ENCODE data around the gene KIAA1549. TPM values are rescaled to one million over a fixed set of nuclear protein-coding genes. Genes with fewer than 3 reads are reported as not detected.
A peak's percentile ranks its signal among the peaks of the same experiment; 100 is the strongest.

KIAA1549 gene
- total and polyA plus RNA-seq, 11 donors: 0.91 to 4.8 (median 2.0) TPM

- H3K4me3 ChIP-seq: no peak overlapping the region
- 81 to 85% (median 83%) methylated on average over 9 of the region's 9 CpGs for WGBS, 4 donors
- no peaks in the 10 kb centered on the region for H3K27me3 ChIP-seq
- no peaks in the 10 kb centered on the region for H3K9me3 ChIP-seq
- ATAC-seq (no peak), DNase-seq (no peak)
- intact Hi-C loops (cut with DNase I): loop anchor here in 9 of 10 donors (1.0 to 10.0 kb wide), 6 partner anchors 12 to 190 kb away; partner anchors contain the start of gene KIAA1549 (in 8 of the 9)
- no peak for TF ChIP-seq CTCF (IDR thresholded peaks at IDR 0.05)
- no peak for TF ChIP-seq POLR2A (IDR thresholded peaks at IDR 0.05)
- H3K27ac ChIP-seq: no peak overlapping the region
- H3K36me3 ChIP-seq: no peaks in the 10 kb centered on the region
- H3K4me1 ChIP-seq: peaks cover 0 to 9% (median 0%) of the 10 kb centered on the region in 12 donors
Observed at GRCh38 chr7:138887085-138887710, 94.0 kb downstream of the KIAA1549 start.

GRCh38 chr7:138886501-138886917 lies 94.7 kb downstream of the KIAA1549 start:
- Histone ChIP-seq H3K9me3 (no peaks in the 10 kb centered on the region), H3K27me3 (no peaks in the 10 kb centered on the region), H3K4me3 (no peak overlapping the region), H3K4me1 (peaks cover 0 to 10% (median under 1%) of the 10 kb centered on the region in 12 donors), H3K27ac (no peak overlapping the region), H3K36me3 (no peaks in the 10 kb centered on the region)
- DNase-seq: peak in 1 of 5 donors; percentile 26
- TF ChIP-seq POLR2A (IDR thresholded peaks at IDR 0.05) (no peak), CTCF (IDR thresholded peaks at IDR 0.05) (peak; percentile 56 to 74 (median 64))
- intact Hi-C loops (cut with DNase I): loop anchor here in 9 of 10 donors (2.0 to 10.0 kb wide), 5 partner anchors 94 to 191 kb away; partner anchors contain the start of gene KIAA1549 (in 8 of the 9)
- ATAC-seq: peak in 2 of 4 donors; percentile 28 to 47
- 39 to 60% (median 52%) methylated on average over 4 of the region's 4 CpGs for WGBS, 4 donors

- ATAC-seq: no peak
- peaks cover 0 to 15% (median 10%) of the 10 kb centered on the region in 12 donors for H3K4me1 ChIP-seq
- no peak overlapping the region for H3K27ac ChIP-seq
- no peaks in the 10 kb centered on the region for H3K27me3 ChIP-seq
- WGBS, 4 donors: 91 to 94% (median 93%) methylated on average over 13 of the region's 13 CpGs
- intact Hi-C loops (cut with DNase I): loop anchor here in 9 of 10 donors (2.0 to 10.0 kb wide), 5 partner anchors 95 to 192 kb away; partner anchors contain the start of gene KIAA1549 (in 8 of the 9)
- TF ChIP-seq CTCF (IDR thresholded peaks at IDR 0.05): no peak
- TF ChIP-seq POLR2A (IDR thresholded peaks at IDR 0.05): no peak
- no peak overlapping the region for H3K4me3 ChIP-seq
- DNase-seq: no peak
- H3K36me3 ChIP-seq: no peaks in the 10 kb centered on the region
- H3K9me3 ChIP-seq: no peaks in the 10 kb centered on the region
Observed at GRCh38 chr7:138885383-138886147, 95.6 kb downstream of the KIAA1549 start.

GRCh38 chr7:138882249-138882648 lies 98.9 kb downstream of the KIAA1549 start:
- H3K36me3 ChIP-seq: peaks cover 0 to 5% (median 0%) of the 10 kb centered on the region in 9 donors
- no peak overlapping the region for H3K27ac ChIP-seq
- H3K4me3 ChIP-seq: no peak overlapping the region
- no peaks in the 10 kb centered on the region for H3K27me3 ChIP-seq
- DNase-seq (no peak), ATAC-seq (no peak)
- intact Hi-C loops (cut with DNase I): loop anchor here in 5 of 10 donors (10.0 kb wide), 1 partner anchor 193 kb away; no protein-coding TSS in a partner anchor
- TF ChIP-seq CTCF (IDR thresholded peaks at IDR 0.05) (no peak), POLR2A (IDR thresholded peaks at IDR 0.05) (no peak)
- no peaks in the 10 kb centered on the region for H3K9me3 ChIP-seq
- H3K4me1 ChIP-seq: peaks cover 0 to 18% (median 11%) of the 10 kb centered on the region in 12 donors
- 95 to 98% (median 97%) methylated on average over 6 of the region's 6 CpGs for WGBS, 4 donors
